ENCODE data around the gene JMJD1C.

JMJD1C gene

GRCh38 chr10:63206997-63207811, 258.6 kb downstream of the JMJD1C start:
- no peak for DNase-seq

- DNase-seq, result no peak
Measured at GRCh38 chr10:63206576-63206975, 259.2 kb downstream of the JMJD1C start.

- DNase-seq, result no peak
Measured at GRCh38 chr10:63205421-63205820, 260.4 kb downstream of the JMJD1C start.

GRCh38 chr10:63204667-63205391, 260.9 kb downstream of the JMJD1C start:
- no peak for DNase-seq

- no peak for DNase-seq
Measured at GRCh38 chr10:63201118-63201517, 264.7 kb downstream of the JMJD1C start.

GRCh38 chr10:63200431-63200830, 265.3 kb downstream of the JMJD1C start:
- DNase-seq, result no peak

GRCh38 chr10:63199716-63200115, 266.1 kb downstream of the JMJD1C start:
- DNase-seq, result no peak

GRCh38 chr10:63197344-63198092, 268.3 kb downstream of the JMJD1C start:
- no peak for DNase-seq

- DNase-seq, result no peak
Measured at GRCh38 chr10:63192826-63193225, 273.0 kb downstream of the JMJD1C start.

GRCh38 chr10:63175534-63175933, 290.2 kb downstream of the JMJD1C start:
- DNase-seq, result no peak

- DNase-seq, result no peak
Measured at GRCh38 chr10:63173468-63174232, 292.1 kb downstream of the JMJD1C start.

GRCh38 chr10:63171926-63172325, 293.9 kb downstream of the JMJD1C start:
- DNase-seq, result no peak

- no peak for DNase-seq
Measured at GRCh38 chr10:63171255-63171855, 294.4 kb downstream of the JMJD1C start.

- no peak for DNase-seq
Measured at GRCh38 chr10:63169624-63170023, 296.2 kb downstream of the JMJD1C start.

- no peak for DNase-seq
Measured at GRCh38 chr10:63168821-63169462, 296.8 kb downstream of the JMJD1C start.

- no peak for DNase-seq
Measured at GRCh38 chr10:63166742-63167258, 299.0 kb downstream of the JMJD1C start.

- no peak for DNase-seq
Measured at GRCh38 chr10:63165249-63165648, 300.5 kb downstream of the JMJD1C start.

- DNase-seq, result no peak
Measured at GRCh38 chr10:63164166-63164623, 301.6 kb downstream of the JMJD1C start.

- DNase-seq, result no peak
Measured at GRCh38 chr10:63161592-63161991, 304.2 kb downstream of the JMJD1C start.

GRCh38 chr10:63157845-63158624, 307.7 kb downstream of the JMJD1C start:
- DNase-seq, result peak; percentile 41

- DNase-seq, result no peak
Measured at GRCh38 chr10:63156236-63156635, 309.5 kb downstream of the JMJD1C start.
